ENCODE measurements around the gene SIX2.

Gene SIX2

GRCh38 chr2:45018023-45018422 is 8.8 kb upstream of the SIX2 start:
- DNase-seq (ENCODE audit: low spot score): no peak

- no peak for DNase-seq (ENCODE audit: low spot score)
Observed at GRCh38 chr2:45014831-45015230, 5.6 kb upstream of the SIX2 start.

GRCh38 chr2:45014016-45014702 is 4.9 kb upstream of the SIX2 start:
- DNase-seq (ENCODE audit: low spot score): peak; percentile 93

DNA sequence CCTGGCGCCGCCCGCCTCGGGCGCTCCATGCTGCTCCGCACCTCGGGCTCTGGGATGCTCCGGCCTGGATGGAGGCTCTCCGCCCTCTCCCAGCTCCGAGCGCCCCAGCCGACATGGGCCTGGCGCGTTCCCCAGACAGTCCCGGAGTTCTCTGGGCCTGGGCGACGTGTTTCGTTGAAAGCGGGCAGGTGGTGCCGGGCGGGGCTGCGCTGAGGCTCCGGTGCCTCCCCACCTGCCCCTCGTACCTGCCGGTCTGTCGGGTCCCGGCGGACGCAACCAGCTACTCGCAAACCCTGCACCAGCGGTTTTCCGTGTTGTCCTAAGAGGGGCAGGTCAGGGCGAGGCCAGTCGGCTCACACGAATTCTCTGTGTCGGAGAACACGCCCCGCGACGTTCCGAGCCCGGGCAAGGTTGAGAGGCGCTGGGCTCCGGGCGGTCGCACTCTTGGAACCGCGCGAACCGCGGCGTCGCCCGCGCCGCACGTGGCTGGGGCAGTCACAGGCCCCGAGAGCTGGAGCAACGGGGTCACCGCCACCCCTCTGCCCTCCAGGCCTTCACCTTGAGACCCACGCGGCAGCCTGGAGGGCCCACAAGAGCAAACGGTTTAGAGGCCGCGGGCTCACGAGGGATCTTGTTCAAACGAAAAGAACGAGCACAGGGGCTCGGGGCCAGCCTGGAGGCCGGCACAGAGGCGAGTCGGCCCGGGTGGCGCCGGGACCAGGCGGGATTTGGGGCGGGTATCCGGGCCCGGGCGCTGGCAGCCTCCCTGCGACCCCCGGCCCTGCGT is 4.2 kb upstream of the SIX2 start:
- DNase-seq (ENCODE audit: low spot score): peak; percentile 25

- no peak for DNase-seq (ENCODE audit: low spot score)
Observed at GRCh38 chr2:45012733-45013132, 3.5 kb upstream of the SIX2 start.

- DNase-seq (ENCODE audit: low spot score): no peak
Observed at GRCh38 chr2:45011621-45012602, 2.7 kb upstream of the SIX2 start.

- no peak for DNase-seq (ENCODE audit: low spot score)
Observed at GRCh38 chr2:45011121-45011520, 1.9 kb upstream of the SIX2 start.

- DNase-seq (ENCODE audit: low spot score): no peak
Observed at GRCh38 chr2:45010702-45011012, 1.4 kb upstream of the SIX2 start.

DNA sequence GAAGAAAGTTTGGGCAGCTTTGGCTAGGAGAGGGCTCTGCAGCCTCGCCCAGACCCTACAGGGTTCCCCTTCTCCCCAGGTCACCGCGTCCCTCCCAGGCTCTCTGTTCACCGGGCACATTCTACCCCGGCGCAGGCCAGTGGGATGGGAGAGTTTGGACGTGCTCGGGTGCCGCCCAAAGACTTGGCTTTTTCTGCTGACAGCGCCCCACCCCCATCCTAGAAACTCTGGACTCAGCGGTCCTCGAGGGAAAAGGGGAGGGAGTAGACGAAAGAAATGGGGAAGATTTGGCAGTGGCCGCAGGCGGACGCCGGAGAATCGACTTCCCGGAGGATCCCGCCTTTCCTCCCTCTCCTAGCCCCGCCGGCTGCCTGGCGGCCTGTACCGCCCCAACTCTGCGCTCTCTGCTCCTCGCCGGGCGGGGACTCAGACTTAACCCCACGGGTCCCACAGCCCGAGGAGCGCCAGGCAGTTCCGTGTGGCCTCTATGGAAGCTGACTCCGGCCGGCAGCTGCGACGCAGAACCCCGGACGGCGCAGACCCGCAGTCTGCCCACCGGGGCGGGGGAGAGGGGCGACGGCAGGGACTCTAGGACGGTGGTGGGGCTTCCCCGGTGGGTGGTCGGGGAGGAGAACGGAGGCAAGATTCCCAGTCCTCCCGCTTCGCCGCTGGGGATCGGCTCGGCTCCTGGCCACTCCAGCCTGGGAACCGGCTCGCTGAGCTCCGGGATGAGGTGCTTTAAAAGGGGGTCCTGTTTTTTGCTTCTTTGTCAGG is 863 bp upstream of the SIX2 start:
- peak; percentile 84 for DNase-seq (ENCODE audit: low spot score)

DNA sequence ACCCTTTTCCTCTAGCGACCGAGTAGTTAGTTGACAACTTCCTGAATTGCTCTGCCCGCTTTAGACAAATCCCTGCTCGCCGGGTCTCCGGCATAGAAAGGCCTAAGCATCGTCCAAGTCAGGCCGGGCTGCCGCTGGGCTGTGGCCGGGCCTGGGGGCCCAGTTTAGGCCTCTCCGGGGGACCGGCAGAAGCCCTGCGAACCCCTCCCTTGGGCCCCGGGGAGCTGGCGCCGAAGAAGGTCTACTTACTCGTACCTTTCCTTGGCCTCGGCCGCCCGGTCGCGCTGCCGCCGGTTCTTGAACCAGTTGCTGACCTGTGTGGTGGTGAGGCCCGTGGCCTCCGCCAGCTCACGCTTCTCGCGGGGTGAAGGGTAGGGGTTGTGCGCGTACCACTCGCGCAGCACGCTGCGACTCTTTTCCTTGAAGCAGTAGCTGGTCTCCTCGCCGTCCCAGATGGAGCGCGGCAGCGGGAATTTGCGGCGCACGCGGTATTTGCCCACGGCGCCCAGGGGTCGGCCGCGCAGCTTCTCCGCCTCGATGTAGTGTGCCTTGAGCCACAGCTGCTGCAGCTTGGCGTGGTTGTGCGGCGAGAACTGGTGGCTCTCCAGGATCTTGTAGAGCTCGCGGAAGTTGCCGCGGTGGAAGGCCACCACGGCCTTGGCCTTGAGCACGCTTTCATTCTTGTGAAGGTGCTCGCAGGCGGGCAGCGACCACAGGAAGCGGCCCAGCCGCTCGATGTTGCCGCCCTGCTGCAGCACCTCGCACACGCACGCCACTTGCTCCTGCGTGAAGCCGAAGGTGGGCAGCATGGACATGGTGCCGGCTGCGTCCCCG is 739 bp downstream of the SIX2 start:
- no peak for DNase-seq (ENCODE audit: low spot score)

DNA sequence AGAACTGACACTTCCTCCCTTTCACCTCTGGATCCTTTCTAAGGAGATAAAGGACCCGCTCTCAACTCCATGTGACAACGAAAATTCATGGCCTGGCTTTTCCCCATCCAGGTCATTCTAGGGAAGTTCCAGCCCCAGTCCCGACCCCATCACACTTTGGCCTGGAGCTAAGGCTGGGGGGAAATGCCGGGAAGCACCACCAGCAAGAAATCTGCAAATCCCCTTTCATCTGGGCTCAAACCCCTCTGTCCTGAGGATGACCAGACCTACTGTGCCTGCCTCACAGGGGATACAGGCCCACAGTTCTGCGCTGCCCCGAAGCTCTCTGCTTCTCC is 1.3 kb downstream of the SIX2 start:
- no peak for DNase-seq (ENCODE audit: low spot score)

GRCh38 chr2:45006942-45007287 is 2.3 kb downstream of the SIX2 start:
- no peak for DNase-seq (ENCODE audit: low spot score)

- DNase-seq (ENCODE audit: low spot score): no peak
Observed at GRCh38 chr2:45006041-45006941, 3.0 kb downstream of the SIX2 start.

GRCh38 chr2:45005261-45006002 is 3.8 kb downstream of the SIX2 start:
- DNase-seq (ENCODE audit: low spot score): no peak

DNA sequence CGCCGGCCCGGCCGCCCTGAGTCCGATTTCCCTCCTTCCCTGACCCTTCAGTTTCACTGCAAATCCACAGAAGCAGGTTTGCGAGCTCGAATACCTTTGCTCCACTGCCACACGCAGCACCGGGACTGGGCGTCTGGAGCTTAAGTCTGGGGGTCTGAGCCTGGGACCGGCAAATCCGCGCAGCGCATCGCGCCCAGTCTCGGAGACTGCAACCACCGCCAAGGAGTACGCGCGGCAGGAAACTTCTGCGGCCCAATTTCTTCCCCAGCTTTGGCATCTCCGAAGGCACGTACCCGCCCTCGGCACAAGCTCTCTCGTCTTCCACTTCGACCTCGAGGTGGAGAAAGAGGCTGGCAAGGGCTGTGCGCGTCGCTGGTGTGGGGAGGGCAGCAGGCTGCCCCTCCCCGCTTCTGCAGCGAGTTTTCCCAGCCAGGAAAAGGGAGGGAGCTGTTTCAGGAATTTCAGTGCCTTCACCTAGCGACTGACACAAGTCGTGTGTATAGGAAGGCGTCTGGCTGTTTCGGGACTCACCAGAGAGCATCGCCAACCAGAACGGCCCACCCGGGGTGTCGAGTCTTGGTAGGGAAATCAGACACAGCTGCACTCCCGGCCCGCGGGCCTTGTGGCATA is 4.6 kb downstream of the SIX2 start:
- DNase-seq (ENCODE audit: low spot score): peak; percentile 22

- DNase-seq (ENCODE audit: low spot score): no peak
Observed at GRCh38 chr2:45003579-45004551, 5.4 kb downstream of the SIX2 start.

- DNase-seq (ENCODE audit: low spot score): no peak
Observed at GRCh38 chr2:45002686-45003085, 6.6 kb downstream of the SIX2 start.
